Right atrium auricular region (tissue), 2 donors: Measurements from ENCODE around the gene RNF4. TPM values are rescaled to one million over a fixed set of nuclear protein-coding genes. Genes with fewer than 3 reads are reported as not detected.

Experiments used
- DNase-seq: peaks from one replicate; pipeline ENCODE4 v3.0.0-alpha.2; 2019; ENCODE audit warnings: low spot score
- H3K27ac ChIP-seq, 2 donors: fragments of 200-600 bp; sonication (generic); 1 replicate in 1 of 2; 2 replicates in 1 of 2; pipeline ENCODE4 v1.5.1; 2016 to 2019
- H3K27me3 ChIP-seq, 2 donors: fragments of 200-600 bp; sonication (generic); one replicate each; pipeline versions ENCODE4 v1.5.1 to v1.6.0; 2017 to 2019
- H3K36me3 ChIP-seq: fragments of 200-600 bp; sonication (generic); one replicate; pipeline ENCODE4 v1.5.1; 2016
- H3K4me1 ChIP-seq, 2 donors: fragments of 200-600 bp; sonication (generic); one replicate each; pipeline versions ENCODE4 v1.5.1 to v1.6.0; 2017 to 2019
- H3K4me3 ChIP-seq, 2 donors: fragments of 200-600 bp; sonication (generic); 1 replicate in 1 of 2; 2 replicates in 1 of 2; pipeline ENCODE4 v1.5.1; 2017 to 2019; ENCODE audit warnings: mild to moderate bottlenecking in 1 of 2, moderate library complexity in 1 of 2
- H3K9me3 ChIP-seq, 2 donors: fragments of 200-600 bp; sonication (generic); one replicate each; pipeline ENCODE4 v1.5.1; 2019
- total RNA-seq, 2 donors: library from RNA; depleted of rRNA; stranded (reverse); fragments of >200 nt; gene quantifications; one replicate each; pipeline ENCODE4 v1.1.0, GENCODE V29; 2016
- TF ChIP-seq, protein P1 (sequence below), 2 donors: fragments of 200-600 bp; sonication (generic); IDR thresholded peaks; one replicate each; pipeline ENCODE4 v1.5.1; 2019; ENCODE audit warnings: antibody characterized with exemption in 2 of 2

RNF4 gene
- total RNA-seq, 2 donors from 2014 or later: 30.0 to 31.3 TPM

DNA sequence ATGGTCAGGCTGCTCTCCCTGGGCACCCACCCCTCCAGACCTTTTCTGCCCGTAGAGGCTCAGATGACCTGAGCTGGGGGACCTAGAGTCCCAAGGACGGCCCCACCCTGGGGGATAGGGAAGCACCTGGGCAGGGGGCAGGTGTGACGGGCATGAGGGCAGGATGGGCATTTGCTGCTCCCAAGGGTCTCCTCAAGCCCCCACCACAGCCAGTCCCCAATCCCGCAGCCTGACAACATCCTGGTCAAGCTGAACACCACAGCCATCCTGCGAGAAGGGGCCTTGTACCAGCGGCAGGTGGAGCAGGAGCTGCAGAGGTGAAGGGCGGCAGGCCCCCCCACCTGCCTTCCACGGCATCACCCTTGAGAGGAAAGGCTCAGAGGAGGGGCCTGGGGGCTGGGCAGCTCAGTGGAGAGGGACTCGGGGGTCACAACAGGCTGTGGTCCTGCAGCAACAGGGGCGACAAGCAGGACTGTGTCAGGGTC, 17.8 kb upstream of the RNF4 start:
- TF ChIP-seq, protein P1, sequence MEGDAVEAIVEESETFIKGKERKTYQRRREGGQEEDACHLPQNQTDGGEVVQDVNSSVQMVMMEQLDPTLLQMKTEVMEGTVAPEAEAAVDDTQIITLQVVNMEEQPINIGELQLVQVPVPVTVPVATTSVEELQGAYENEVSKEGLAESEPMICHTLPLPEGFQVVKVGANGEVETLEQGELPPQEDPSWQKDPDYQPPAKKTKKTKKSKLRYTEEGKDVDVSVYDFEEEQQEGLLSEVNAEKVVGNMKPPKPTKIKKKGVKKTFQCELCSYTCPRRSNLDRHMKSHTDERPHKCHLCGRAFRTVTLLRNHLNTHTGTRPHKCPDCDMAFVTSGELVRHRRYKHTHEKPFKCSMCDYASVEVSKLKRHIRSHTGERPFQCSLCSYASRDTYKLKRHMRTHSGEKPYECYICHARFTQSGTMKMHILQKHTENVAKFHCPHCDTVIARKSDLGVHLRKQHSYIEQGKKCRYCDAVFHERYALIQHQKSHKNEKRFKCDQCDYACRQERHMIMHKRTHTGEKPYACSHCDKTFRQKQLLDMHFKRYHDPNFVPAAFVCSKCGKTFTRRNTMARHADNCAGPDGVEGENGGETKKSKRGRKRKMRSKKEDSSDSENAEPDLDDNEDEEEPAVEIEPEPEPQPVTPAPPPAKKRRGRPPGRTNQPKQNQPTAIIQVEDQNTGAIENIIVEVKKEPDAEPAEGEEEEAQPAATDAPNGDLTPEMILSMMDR (IDR thresholded peaks at IDR 0.05): no peak
- no peak for DNase-seq
- Histone ChIP-seq H3K27ac (no peak overlapping the region), H3K4me3 (no peak overlapping the region), H3K36me3 (no peaks in the 10 kb centered on the region), H3K4me1 (no peaks in the 10 kb centered on the region), H3K27me3 (no peaks in the 10 kb centered on the region), H3K9me3 (no peaks in the 10 kb centered on the region)

DNA sequence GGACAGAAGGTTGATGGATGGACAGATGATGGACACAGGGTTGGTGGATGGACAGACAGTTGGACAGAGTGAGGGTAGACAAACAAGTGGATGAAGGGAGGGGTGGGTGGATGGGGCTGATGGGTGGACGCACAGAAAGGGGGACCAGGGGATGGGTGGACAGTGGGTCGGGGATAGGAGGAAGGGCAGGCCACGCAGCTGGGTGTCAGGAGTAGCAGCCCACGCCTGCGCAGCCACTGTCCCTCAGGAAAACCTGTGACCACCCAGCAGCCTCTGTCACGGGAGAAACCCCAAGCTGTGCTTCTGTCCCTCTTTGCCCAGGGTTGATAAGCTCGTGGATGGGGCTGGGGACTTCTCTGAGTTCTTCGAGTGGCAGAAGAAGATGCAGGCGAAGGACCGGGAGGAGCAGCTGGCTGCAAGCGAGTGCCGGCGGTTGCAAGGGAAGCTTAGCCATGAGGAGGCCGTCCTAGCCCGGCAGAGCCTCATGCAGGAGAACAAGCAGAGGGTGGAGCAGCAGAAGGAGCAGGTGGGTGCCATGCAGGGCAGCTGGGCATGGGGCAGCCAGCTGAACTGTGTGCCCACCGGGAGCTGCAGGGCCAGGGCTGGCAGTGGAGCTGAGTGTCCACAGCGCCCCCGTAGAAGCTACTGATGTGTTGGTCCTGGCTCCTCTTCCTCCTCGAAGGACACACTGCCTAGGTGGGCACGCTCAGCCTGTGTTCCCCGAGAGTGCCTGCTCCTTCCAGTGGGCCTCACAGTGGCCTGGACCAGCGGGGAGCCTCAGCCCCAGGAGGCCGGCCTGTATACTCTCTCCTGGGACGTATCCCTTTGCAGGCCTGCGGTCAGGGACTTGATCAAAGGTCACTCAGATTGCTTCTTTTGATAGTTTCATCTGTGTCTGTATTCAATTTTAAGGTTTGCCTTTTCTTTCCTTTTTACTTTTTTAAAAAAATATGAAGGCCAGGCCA, 16.8 kb upstream of the RNF4 start:
- no peaks in the 10 kb centered on the region for H3K36me3 ChIP-seq
- H3K4me1 ChIP-seq: no peaks in the 10 kb centered on the region
- H3K27ac ChIP-seq: no peak overlapping the region
- H3K9me3 ChIP-seq: no peaks in the 10 kb centered on the region
- TF ChIP-seq, protein P1 (IDR thresholded peaks at IDR 0.05): no peak
- H3K27me3 ChIP-seq: no peaks in the 10 kb centered on the region
- no peak overlapping the region for H3K4me3 ChIP-seq
- DNase-seq: no peak

DNA sequence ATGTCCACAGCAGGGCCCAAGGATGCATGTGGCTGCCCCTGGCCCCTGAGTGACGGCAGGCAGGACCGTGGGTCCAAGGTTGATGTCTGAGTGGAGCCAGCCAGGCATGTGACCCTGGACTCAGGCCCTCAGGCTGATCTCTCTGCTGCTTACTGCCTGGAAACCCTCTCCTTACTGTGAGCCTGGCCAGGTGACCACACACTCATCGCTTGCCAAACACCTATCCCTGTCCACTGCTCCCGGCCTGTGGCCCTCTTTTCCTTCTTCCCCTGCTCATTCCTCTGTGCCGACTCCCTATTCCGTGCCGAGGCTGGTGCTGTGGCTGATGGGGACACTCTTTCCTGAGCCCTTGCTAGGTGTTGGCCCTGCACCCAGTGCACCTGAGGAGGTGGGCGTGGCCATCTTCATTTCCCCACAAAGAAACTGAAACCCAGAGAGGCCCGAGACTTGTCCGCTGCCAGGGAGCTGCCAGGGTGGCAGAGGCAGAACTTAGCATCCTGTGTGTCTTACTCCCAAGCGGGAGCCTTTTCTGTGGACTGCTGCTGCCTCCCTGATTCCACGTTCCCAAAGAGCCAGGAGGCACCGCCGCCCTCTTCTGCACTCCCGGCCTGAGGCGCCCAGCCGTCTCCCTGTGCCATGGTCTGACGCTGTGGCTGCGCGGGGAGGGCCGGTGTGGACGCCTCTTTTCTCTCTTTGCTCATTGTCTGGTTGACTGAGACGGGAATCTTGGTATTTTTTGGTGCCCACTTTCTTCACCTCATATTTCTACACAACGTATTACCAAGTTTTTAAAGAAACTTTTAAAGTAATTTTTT, 11.2 kb upstream of the RNF4 start:
- DNase-seq: no peak
- TF ChIP-seq, protein P1 (IDR thresholded peaks at IDR 0.05): no peak
- no peaks in the 10 kb centered on the region for H3K27me3 ChIP-seq
- no peaks in the 10 kb centered on the region for H3K36me3 ChIP-seq
- no peak overlapping the region for H3K27ac ChIP-seq
- peaks cover 0 to 6% of the 10 kb centered on the region in 2 donors for H3K4me1 ChIP-seq
- no peaks in the 10 kb centered on the region for H3K9me3 ChIP-seq
- no peak overlapping the region for H3K4me3 ChIP-seq

DNA sequence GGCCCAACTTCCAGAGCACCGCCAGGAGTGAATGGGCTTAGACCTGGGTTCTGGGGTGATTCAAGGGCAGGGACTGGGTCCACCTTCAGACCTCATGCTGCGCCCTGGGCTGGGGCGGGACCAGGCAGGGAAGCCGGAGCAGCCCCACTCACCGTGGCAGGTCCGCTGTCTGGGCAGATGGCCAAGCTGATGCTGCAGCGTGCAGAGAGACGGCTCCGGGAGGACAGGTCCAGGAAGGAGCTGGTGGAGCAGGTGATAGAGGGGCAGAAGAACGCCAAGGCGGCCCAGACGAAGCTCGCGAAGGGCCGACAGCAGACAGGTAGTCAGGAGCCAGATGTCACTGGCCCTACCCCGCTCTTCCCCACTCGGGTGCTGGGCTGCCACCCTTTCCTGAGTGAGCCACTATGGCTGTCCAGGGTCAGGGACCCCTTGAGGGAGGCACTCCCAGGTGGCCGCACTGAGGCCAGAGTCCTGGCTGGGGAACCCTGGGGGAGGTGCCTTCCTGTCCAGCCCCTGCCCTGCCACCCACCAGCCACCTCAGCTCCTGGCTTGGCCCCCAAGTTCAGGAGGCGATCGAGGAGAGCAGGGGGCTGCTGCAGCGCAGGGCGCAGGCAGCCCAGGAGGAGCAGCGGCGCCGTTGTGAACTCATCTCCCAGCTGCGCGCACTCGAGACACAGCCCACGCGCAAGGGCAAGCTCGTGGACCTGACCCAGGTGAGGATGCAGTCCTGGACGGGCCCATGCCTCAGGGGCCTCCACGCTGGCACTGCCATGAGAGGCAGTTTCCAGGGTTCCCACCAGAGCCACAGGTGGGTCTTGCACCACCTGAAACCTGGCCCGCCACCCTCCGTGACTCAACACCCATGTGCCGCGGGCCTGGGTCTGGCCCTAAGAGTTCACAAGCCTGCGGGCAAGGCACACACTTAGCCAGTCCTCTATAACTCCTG, 10.1 kb upstream of the RNF4 start:
- TF ChIP-seq, protein P1 (IDR thresholded peaks at IDR 0.05): no peak
- Histone ChIP-seq H3K27ac (no peak overlapping the region), H3K4me3 (no peak overlapping the region), H3K27me3 (no peaks in the 10 kb centered on the region), H3K9me3 (no peaks in the 10 kb centered on the region), H3K4me1 (peaks cover 0 to 12% of the 10 kb centered on the region in 2 donors), H3K36me3 (no peaks in the 10 kb centered on the region)
- DNase-seq: no peak
